Hepatocyte (in vitro differentiated cells): ENCODE measurements around the gene CNTNAP2.

Experiments
- EZH2 ChIP-seq: fragments of 200-600 bp; sonication (generic); IDR thresholded peaks from 2 replicates; pipeline ENCODE4 v1.6.1; 2016; ENCODE audit warnings: antibody characterized with exemption, mild to moderate bottlenecking, borderline replicate concordance
- EZH2phosphoT487 ChIP-seq: fragments of 200-600 bp; sonication (generic); IDR thresholded peaks from one replicate; pipeline ENCODE4 v1.6.1; 2018; ENCODE audit warnings: antibody characterized with exemption, mild to moderate bottlenecking, low read depth, moderate library complexity; ENCODE audit not compliant: unreplicated experiment, severe bottlenecking
- TF ChIP-seq, protein P1 (sequence below): fragments of 200-600 bp; sonication (generic); IDR thresholded peaks from 2 replicates; pipeline ENCODE4 v1.5.1; 2016; ENCODE audit warnings: antibody characterized with exemption, mild to moderate bottlenecking; ENCODE audit not compliant: poor library complexity

DNA sequence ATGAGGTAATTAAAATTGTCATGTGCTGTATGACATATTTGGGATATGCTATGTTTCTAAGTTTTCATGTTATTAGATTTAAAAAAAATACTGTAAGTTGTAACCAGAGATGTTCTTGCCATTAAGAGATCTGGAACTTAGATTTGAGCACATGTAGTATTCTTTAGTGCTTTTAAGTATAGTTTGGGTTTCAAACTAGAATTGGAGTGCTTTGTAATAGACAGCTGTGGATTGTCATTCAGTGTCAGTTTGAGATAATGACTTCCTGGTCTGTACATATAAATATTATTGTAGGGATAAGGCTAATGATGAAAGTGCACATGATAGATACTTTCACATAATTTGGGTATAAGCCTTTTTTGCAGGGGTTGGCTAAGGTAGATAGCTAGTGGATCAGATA, 936.2 kb downstream of the CNTNAP2 start:
- TF ChIP-seq, protein P1, sequence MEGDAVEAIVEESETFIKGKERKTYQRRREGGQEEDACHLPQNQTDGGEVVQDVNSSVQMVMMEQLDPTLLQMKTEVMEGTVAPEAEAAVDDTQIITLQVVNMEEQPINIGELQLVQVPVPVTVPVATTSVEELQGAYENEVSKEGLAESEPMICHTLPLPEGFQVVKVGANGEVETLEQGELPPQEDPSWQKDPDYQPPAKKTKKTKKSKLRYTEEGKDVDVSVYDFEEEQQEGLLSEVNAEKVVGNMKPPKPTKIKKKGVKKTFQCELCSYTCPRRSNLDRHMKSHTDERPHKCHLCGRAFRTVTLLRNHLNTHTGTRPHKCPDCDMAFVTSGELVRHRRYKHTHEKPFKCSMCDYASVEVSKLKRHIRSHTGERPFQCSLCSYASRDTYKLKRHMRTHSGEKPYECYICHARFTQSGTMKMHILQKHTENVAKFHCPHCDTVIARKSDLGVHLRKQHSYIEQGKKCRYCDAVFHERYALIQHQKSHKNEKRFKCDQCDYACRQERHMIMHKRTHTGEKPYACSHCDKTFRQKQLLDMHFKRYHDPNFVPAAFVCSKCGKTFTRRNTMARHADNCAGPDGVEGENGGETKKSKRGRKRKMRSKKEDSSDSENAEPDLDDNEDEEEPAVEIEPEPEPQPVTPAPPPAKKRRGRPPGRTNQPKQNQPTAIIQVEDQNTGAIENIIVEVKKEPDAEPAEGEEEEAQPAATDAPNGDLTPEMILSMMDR = no peak
- TF ChIP-seq EZH2phosphoT487 = no peak
- TF ChIP-seq EZH2 = no peak
